Activated naive CD4-positive, alpha-beta T cell treated with anti-CD3 and anti-CD28 coated beads for 36 hours (primary cell): ENCODE measurements around the gene WDFY1. TPM values are rescaled to one million over a fixed set of nuclear protein-coding genes. Genes with fewer than 3 reads are reported as not detected.

Experiments used
- CTCF ChIA-PET: fragments of 350-600 bp; sonication (Branson Sonifier 250); formaldehyde crosslinking; loops from one replicate; lab custom pipeline; 2021; ENCODE audit warnings: antibody characterized with exemption; lab: Charles Lee
- DNase-seq: peaks from one replicate; pipeline ENCODE4 v3.0.0-alpha.2; 2020
- H3K27ac Mint-ChIP-seq: one replicate; pipeline ENCODE4 v1.8.0; 2021; ENCODE audit warnings: mild to moderate bottlenecking, mixed read lengths
- H3K27me3 Mint-ChIP-seq: one replicate; pipeline ENCODE4 v1.8.0; 2021; ENCODE audit warnings: low read depth, mixed read lengths
- H3K36me3 Mint-ChIP-seq: one replicate; pipeline ENCODE4 v1.8.0; 2021; ENCODE audit warnings: low read depth, mixed read lengths
- H3K4me1 Mint-ChIP-seq: one replicate; pipeline ENCODE4 v1.8.0; 2021; ENCODE audit warnings: low read depth, mixed read lengths
- H3K4me3 Mint-ChIP-seq: one replicate; pipeline ENCODE4 v1.8.0; 2021; ENCODE audit warnings: mild to moderate bottlenecking, moderate library complexity, mixed read lengths
- H3K9me3 Mint-ChIP-seq: one replicate; pipeline ENCODE4 v1.8.0; 2021; ENCODE audit warnings: mixed read lengths
- intact Hi-C: fragments of 100-400 bp; cut with micrococcal nuclease; formaldehyde crosslinking; loops from one replicate; pipeline ENCODE4 v1.15.1; 2023
- total RNA-seq, 2 experiments: library from RNA; stranded (reverse); gene quantifications; one replicate each; pipeline ENCODE4 v1.2.3, GENCODE V29; 2021

Gene WDFY1
- total RNA-seq, 2 experiments from 2014 or later = 39.4 to 39.9 TPM

DNA sequence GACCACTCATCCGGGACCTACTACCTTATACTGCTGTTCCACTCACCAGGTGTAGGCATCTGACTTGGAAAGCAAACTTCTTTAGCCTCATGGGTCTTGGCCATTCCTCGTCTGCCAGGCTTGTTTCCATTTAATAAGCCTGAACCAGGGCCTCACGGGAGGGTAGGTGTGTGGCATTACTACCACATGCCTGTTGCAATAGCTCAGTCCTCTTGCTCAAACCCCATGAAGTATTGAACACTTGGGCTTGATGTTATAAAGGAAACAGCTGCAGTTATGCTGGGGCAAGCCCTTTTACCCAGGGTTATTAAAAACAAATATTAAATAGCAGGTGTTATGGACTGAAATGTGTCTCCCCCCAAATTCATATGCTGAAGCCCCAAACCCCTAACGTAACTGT lies 33.3 kb upstream of the WDFY1 start:
- Mint-ChIP-seq H3K36me3 (peaks cover 10% of the 10 kb centered on the region), H3K4me1 (no peaks in the 10 kb centered on the region), H3K27me3 (no peaks in the 10 kb centered on the region), H3K4me3 (no peak overlapping the region), H3K27ac (no peak overlapping the region), H3K9me3 (no peaks in the 10 kb centered on the region)
- no peak for DNase-seq
- CTCF ChIA-PET = interaction anchor here (3.8 kb wide), 1 partner anchor 8 kb away, joined by 18 read pairs; no protein-coding TSS in a partner anchor
- intact Hi-C loops = no loop called here

DNA sequence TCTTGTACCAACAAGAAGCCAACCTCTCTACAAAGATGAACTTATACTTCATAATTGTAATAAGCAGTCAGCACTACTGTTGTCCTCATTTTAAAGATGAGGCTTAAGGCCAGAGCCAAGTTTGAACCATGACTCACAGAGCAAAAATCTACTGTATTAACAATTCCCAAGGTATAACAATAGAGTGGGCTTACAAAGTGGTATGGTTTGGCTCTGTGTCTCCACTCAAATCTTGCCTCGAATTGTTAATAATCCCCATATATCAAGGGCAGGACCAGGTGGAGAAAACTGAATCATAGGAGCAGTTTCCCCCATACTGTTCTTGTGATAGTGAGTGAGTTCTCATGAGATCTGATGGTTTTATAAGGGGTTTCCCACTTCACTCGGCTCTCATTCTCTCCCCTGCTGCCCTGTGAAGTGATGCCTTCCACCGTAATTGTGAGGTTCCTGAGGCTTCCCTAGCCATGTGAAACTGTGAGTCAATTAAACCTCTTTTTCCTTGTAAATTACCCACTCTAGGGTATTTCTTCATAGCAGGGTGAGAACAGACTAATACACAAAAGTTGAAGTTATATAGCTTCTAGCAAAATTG lies 31.6 kb upstream of the WDFY1 start:
- Mint-ChIP-seq H3K4me3 (no peak overlapping the region), H3K36me3 (peaks cover 2% of the 10 kb centered on the region), H3K27me3 (no peaks in the 10 kb centered on the region), H3K27ac (no peak overlapping the region), H3K4me1 (no peaks in the 10 kb centered on the region), H3K9me3 (no peaks in the 10 kb centered on the region)
- CTCF ChIA-PET = interaction anchor here (1.2 kb wide), 1 partner anchor 308 kb away, joined by 4 read pairs; no protein-coding TSS in a partner anchor
- intact Hi-C loops = no loop called here
- no peak for DNase-seq

DNA sequence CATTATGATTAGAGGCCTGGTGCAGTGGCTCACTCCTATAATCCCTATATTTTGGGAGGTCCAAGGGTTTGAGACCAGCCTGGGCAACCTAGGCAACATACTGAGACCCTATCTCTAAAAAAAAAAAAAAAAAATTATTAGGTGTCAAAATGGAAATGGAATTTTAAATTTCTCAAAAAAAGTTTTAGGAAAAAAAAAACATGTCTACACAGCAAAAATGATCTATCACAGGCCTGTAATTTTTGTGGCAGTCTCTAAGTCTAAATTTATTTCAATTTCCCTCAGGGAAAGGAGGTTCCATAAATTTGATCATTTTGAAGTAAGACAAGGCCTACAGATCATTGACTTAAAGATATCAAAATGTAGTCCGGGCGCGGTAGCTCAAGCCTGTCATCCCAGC lies 28.5 kb upstream of the WDFY1 start:
- no peak for DNase-seq
- H3K9me3 Mint-ChIP-seq = no peaks in the 10 kb centered on the region
- intact Hi-C loops = loop anchor here (5.0 kb wide), 2 partner anchors 169 to 809 kb away; no protein-coding TSS in a partner anchor
- H3K4me1 Mint-ChIP-seq = peaks cover 3% of the 10 kb centered on the region
- no peak overlapping the region for H3K27ac Mint-ChIP-seq
- H3K36me3 Mint-ChIP-seq = peaks cover 4% of the 10 kb centered on the region
- H3K27me3 Mint-ChIP-seq = no peaks in the 10 kb centered on the region
- no peak overlapping the region for H3K4me3 Mint-ChIP-seq
- CTCF ChIA-PET = interaction anchor here (0.6 to 1.3 kb wide), 2 partner anchors 19 to 294 kb away, joined by 3 read pairs; no protein-coding TSS in a partner anchor

DNA sequence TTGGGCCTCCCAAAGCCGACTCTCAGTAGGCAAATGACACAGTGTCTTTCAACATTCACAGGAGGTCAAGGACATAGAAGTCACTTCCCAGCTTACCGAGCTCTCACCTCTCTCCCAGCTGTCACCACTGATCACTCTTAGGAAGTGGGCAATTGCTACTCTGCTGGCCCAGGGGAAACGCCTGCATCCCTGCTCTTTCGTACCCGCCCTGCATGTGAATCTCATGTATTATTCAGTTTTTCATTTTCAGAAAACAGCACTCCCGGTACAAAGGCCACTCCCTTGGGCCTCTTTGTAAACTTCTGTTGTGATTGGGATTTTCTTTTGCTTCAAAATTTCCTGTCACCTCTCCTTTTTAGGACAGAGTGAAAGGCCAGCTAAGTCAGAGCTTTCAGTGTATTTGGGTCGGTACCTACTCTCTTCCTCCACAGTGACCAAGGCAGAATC lies 27.5 kb upstream of the WDFY1 start:
- no peaks in the 10 kb centered on the region for H3K9me3 Mint-ChIP-seq
- no peak overlapping the region for H3K27ac Mint-ChIP-seq
- no peak overlapping the region for H3K4me3 Mint-ChIP-seq
- no peak for DNase-seq
- peaks cover 3% of the 10 kb centered on the region for H3K4me1 Mint-ChIP-seq
- intact Hi-C loops = loop anchor here (5.0 kb wide), 2 partner anchors 170 to 810 kb away; no protein-coding TSS in a partner anchor
- H3K36me3 Mint-ChIP-seq = peaks cover 4% of the 10 kb centered on the region
- CTCF ChIA-PET = interaction anchor here (1.0 to 6.2 kb wide), 7 partner anchors 20 to 397 kb away, joined by 3 to 187 read pairs (median 3); no protein-coding TSS in a partner anchor
- no peaks in the 10 kb centered on the region for H3K27me3 Mint-ChIP-seq

DNA sequence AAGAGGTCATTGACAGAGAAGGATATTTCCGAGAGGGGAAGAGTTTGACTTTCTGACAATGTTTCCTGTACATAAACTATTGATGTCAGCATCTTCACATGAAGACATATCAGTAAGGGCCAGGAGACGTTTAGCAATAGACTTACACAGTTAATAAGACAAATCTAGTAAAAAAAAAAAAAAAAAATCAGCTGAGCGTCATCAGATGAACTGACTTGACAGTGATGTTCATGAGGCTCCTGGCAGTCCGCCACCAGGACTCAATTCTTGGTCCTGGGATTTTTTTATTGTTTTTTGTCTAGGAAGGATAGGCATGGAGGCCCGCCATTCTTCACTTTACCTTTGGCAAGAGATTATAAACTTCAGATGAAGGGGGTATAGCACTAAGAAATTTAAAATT lies 26.6 kb upstream of the WDFY1 start:
- no peak for DNase-seq
- Mint-ChIP-seq H3K27ac (no peak overlapping the region), H3K9me3 (no peaks in the 10 kb centered on the region), H3K4me3 (no peak overlapping the region), H3K27me3 (no peaks in the 10 kb centered on the region), H3K4me1 (peaks cover 7% of the 10 kb centered on the region), H3K36me3 (peaks cover 4% of the 10 kb centered on the region)
- CTCF ChIA-PET = interaction anchor here (0.6 to 6.2 kb wide), 15 partner anchors 8 to 398 kb away, joined by 3 to 187 read pairs (median 7); no protein-coding TSS in a partner anchor
- intact Hi-C loops = loop anchor here (5.0 kb wide), 2 partner anchors 171 to 811 kb away; no protein-coding TSS in a partner anchor

DNA sequence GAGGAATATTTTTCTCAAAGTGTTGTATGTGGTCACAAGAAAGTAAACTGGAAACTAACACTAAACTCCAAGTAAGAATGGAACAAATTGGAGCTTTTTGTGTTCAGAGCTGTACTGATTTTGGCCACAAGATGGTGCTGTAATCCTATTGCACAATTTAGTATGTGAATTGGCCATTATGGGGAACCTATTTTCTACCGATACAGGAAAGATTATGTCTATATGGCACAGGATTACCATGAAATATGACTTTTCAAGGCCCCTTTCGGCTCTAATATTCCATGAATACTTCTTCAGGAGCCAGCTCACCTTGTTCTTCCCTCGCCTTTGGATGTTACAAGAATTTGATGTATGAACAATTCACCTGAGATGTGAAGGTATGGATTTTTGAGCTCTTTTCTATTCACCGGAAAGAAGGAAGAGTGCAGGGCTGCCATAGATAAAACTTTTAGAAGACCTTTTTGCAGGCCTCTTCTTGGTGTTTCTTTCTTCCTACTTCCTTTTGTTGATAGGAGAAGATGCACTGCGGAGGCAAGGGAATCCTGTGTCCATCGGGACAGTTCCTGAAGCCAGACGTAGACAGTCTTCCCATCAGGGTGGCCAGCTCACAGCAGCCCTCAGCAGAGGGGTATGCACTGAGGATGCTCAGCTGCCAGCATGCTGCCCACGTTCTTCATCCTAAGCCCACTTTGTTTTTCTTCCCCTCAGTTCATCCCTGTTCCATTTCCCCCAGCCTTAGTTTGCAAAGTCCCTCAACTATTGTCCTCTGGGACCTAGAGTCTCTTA lies 25.4 kb upstream of the WDFY1 start:
- no peaks in the 10 kb centered on the region for H3K9me3 Mint-ChIP-seq
- CTCF ChIA-PET = interaction anchor here (0.6 to 6.2 kb wide), 49 partner anchors 9 to 430 kb away, joined by 3 to 187 read pairs (median 4); partner anchors contain the start of genes MRPL44 and SERPINE2

DNA sequence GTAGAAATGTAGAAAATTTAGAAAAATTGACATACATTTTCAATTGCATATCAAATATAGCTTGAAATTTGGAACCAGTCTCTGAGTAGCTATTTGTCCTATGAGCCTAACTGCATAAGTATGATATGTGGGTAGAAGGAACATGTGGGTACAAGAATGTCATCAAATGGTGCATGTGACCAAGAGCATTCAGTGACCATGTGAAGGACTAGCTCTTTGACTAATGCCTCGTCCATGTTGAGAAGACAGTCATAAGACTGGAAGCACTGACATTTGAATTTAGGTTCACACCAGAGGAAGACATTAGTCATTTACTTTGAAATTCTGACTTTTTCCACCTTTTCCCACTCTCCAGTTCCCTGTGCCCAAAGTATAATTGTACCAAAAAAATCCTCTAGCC lies 24.7 kb upstream of the WDFY1 start:
- Mint-ChIP-seq H3K27ac (no peak overlapping the region), H3K36me3 (peaks cover 8% of the 10 kb centered on the region), H3K27me3 (no peaks in the 10 kb centered on the region), H3K4me1 (peaks cover 11% of the 10 kb centered on the region), H3K9me3 (no peaks in the 10 kb centered on the region), H3K4me3 (no peak overlapping the region)
- DNase-seq = no peak
- intact Hi-C loops = loop anchor here (1.0 to 5.0 kb wide), 11 partner anchors 23 to 998 kb away; partner anchors contain the start of gene SERPINE2
- CTCF ChIA-PET = interaction anchor here (0.5 to 6.2 kb wide), 43 partner anchors 9 to 430 kb away, joined by 3 to 187 read pairs (median 4); partner anchors contain the start of genes MRPL44 and SERPINE2

More for the DNA sequence above, 25.4 kb upstream of the WDFY1 start:
- peak; percentile 77 for DNase-seq
- Mint-ChIP-seq H3K27ac (no peak overlapping the region), H3K36me3 (peaks cover 7% of the 10 kb centered on the region), H3K4me3 (no peak overlapping the region), H3K4me1 (peaks cover 11% of the 10 kb centered on the region), H3K27me3 (no peaks in the 10 kb centered on the region)
- intact Hi-C loops = loop anchor here (1.0 to 5.0 kb wide), 10 partner anchors 23 to 812 kb away; partner anchors contain the start of gene SERPINE2

DNA sequence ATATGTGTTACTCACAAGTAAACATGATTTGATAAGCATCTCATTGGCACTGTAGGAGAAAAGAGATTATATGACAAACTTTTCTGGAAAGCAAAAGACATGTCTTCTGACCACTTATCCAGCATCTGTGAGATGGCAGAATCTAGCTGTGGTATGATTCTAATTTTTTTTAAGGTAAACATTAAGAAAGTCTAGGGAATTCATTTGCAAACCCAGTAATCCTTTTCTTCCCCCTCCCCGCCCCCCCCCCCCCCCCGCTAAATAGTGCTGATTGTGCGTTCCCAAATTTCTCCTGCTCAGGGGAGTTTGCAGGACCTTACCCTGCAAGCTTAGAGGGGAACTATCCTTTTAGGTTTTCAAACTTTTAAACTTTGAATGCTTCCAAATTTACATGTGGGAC lies 24.2 kb upstream of the WDFY1 start:
- intact Hi-C loops = loop anchor here (5.0 kb wide), 1 partner anchor 997 kb away; no protein-coding TSS in a partner anchor
- Mint-ChIP-seq H3K27ac (no peak overlapping the region), H3K4me1 (peaks cover 14% of the 10 kb centered on the region), H3K9me3 (no peaks in the 10 kb centered on the region), H3K27me3 (no peaks in the 10 kb centered on the region), H3K4me3 (no peak overlapping the region), H3K36me3 (peaks cover 8% of the 10 kb centered on the region)
- CTCF ChIA-PET = interaction anchor here (0.5 to 6.2 kb wide), 27 partner anchors 8 to 403 kb away, joined by 3 to 187 read pairs (median 4); partner anchors contain the start of gene SERPINE2
- no peak for DNase-seq

DNA sequence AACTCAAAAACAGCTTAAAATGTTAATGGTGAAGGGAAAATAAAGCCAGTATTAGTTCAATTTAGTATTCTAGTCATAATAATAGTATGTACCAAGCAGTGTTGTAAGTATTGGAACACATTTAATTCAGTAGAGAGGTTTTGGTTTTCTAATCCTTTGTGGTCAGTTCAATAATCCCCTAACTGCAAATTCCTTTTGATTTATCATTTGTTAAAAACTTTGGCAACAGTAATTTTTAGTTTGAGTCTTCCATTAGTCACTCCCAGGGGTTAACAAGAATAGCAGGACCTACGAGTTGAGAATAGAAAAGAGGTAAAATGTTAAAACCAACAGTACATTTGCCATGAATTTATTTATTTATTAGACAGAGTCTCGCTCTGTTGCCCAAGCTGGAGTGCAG lies 22.8 kb upstream of the WDFY1 start:
- Mint-ChIP-seq H3K27me3 (no peaks in the 10 kb centered on the region), H3K4me1 (peaks cover 19% of the 10 kb centered on the region), H3K27ac (no peak overlapping the region), H3K36me3 (peaks cover 12% of the 10 kb centered on the region), H3K9me3 (no peaks in the 10 kb centered on the region), H3K4me3 (no peak overlapping the region)
- DNase-seq = no peak
- CTCF ChIA-PET = interaction anchor here (0.6 to 6.2 kb wide), 5 partner anchors 20 to 317 kb away, joined by 3 to 187 read pairs (median 19); no protein-coding TSS in a partner anchor
- intact Hi-C loops = loop anchor here (5.0 kb wide), 1 partner anchor 996 kb away; no protein-coding TSS in a partner anchor

DNA sequence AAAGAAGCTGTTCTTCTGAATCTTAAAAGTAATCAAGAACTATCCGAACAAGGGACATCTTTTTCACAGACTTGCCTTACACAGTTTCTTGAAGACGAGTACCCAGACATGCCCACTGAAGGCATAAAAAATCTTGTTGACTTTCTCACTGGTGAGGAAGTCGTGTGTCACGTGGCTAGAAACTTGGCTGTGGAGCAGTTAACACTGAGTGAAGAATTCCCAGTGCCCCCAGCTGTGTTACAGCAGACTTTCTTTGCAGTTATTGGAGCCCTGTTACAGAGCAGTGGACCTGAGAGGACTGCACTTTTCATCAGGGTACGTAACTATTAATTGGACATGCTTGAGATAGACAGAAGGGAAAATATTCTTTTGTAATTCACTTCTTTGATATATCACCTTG lies 14.6 kb upstream of the WDFY1 start:
- CTCF ChIA-PET = interaction anchor here (4.3 kb wide), 1 partner anchor 11 kb away, joined by 35 read pairs; no protein-coding TSS in a partner anchor
- no peak for DNase-seq
- Mint-ChIP-seq H3K4me3 (peak overlapping the region; percentile 13), H3K27ac (peak overlapping the region; percentile 7), H3K9me3 (no peaks in the 10 kb centered on the region), H3K27me3 (no peaks in the 10 kb centered on the region), H3K36me3 (peaks cover 18% of the 10 kb centered on the region), H3K4me1 (peaks cover 73% of the 10 kb centered on the region)
- intact Hi-C loops = loop anchor here (5.0 to 10.0 kb wide), 6 partner anchors 177 to 1095 kb away; partner anchors contain the start of gene ACSL3

DNA sequence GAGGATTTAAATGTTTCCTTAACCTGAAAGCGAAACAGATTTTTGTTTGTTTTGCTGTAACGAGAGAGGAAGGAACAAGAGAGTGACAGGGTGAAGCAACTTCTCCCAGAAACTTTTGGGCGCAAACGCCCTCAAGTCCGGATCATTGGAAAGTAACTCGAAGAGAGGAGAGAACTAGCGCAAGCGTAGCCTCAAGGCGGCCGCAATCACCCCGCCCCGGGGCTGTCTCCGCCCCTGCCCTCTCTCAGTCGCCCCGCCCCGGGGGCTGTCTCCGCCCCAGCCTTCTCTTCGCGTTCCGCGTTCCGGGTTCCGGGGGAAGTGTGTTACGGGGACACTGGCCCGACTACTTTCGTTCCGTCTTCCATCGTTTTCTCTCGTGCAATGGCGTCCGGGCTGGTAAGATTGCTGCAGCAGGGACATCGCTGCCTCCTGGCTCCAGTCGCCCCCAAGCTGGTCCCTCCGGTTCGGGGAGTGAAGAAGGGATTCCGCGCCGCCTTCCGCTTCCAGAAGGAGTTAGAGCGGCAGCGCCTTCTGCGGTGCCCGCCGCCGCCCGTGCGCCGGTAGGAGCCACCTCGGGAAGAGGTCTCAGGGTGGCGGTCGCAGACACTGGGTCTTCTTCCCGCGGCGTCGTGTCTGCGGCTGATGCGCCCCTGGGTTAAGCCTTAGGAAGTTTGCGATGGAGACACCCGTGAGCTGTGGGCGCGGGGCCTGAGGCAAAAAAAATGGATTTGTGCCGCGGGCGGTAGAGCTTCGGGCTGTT lies 12.1 kb upstream of the WDFY1 start, which contains the start of gene MRPL44:
Gene MRPL44, plus strand, starts transcription at position 372 of the 760 bp plus-strand sequence. Its CDS starts 10 bp downstream, at position 382.
- peak; percentile 97 for DNase-seq
- peak within 1 kb of the TSS; percentile 91 for H3K4me3 Mint-ChIP-seq
- CTCF ChIA-PET = interaction anchor here (0.7 to 2.3 kb wide), 6 partner anchors 10 to 1160 kb away, joined by 3 to 8 read pairs (median 5); no protein-coding TSS in a partner anchor
- intact Hi-C loops = loop anchor here (1.0 to 10.0 kb wide), 13 partner anchors 12 to 1092 kb away; partner anchors contain the start of genes ACSL3, AP1S3, CUL3 and SERPINE2
- peaks cover 15% of the 10 kb centered on the region for H3K36me3 Mint-ChIP-seq
- no peaks in the 10 kb centered on the region for H3K27me3 Mint-ChIP-seq
- H3K9me3 Mint-ChIP-seq = no peaks in the 10 kb centered on the region
- H3K27ac Mint-ChIP-seq = peak within 1 kb of the TSS; percentile 88
- peaks cover 80% of the 10 kb centered on the region for H3K4me1 Mint-ChIP-seq
